IMR-90 (cell line): Measurements from ENCODE around the gene OTULINL. TPM values are rescaled to one million over a fixed set of nuclear protein-coding genes. Genes with fewer than 3 reads are reported as not detected.

Experiments
- ATAC-seq: fragments of 200-7000 bp; cut with Tn5 transposase; 2 replicates; pipeline ENCODE4 v1.9.1; 2020; ENCODE audit warnings: low read depth, mild to moderate bottlenecking, moderate library complexity
- BruUV-seq: library from RNA; stranded (reverse); fragments of 400-500 nt; replicated peaks from 2 replicates; lab custom pipeline; 2021; lab: Mats Ljungman, UMichigan
- CTCF ChIA-PET: fragments of 300-600 bp; formaldehyde crosslinking; extraction: SDS; loops from one replicate; lab custom pipeline; 2021; ENCODE audit warnings: antibody characterized with exemption; lab: Yijun Ruan, JAX
- POLR2A ChIA-PET: fragments of 300-600 bp; sonication (Branson Sonifier 250); formaldehyde crosslinking; loops from one replicate; lab custom pipeline; 2022; ENCODE audit warnings: antibody characterized with exemption; ENCODE audit not compliant: unreplicated experiment; lab: Charles Lee
- DNase-seq: peaks from one replicate; pipeline ENCODE4 v3.0.0; 2013
- H2AFZ ChIP-seq: replicated peaks from 2 replicates; pipeline ENCODE3; 2013; ENCODE audit warnings: low read length, mild to moderate bottlenecking; ENCODE audit not compliant: poor library complexity
- H2AK5ac ChIP-seq: 2 replicates; pipeline ENCODE4 v1.6.1; 2013; ENCODE audit warnings: low read depth, low read length, inconsistent platforms
- H2AK9ac ChIP-seq: replicated peaks from 2 replicates; pipeline ENCODE3; 2013; ENCODE audit warnings: mild to moderate bottlenecking, low read depth, low read length, moderate library complexity; ENCODE audit not compliant: poor library complexity
- H2BK120ac ChIP-seq: 2 replicates; pipeline ENCODE4 v1.6.1; 2013; ENCODE audit warnings: low read depth, low read length, inconsistent platforms
- H2BK15ac ChIP-seq: 3 replicates; pipeline ENCODE4 v1.6.1; 2013; ENCODE audit warnings: low read depth, low read length, inconsistent platforms
- H2BK20ac ChIP-seq: 2 replicates; pipeline ENCODE4 v1.6.1; 2013; ENCODE audit warnings: low read depth, mild to moderate bottlenecking, inconsistent platforms, low read length, moderate library complexity
- H2BK5ac ChIP-seq: 2 replicates; pipeline ENCODE4 v1.6.1; 2013; ENCODE audit warnings: mild to moderate bottlenecking, low read depth, low read length, inconsistent platforms; ENCODE audit not compliant: poor library complexity, severe bottlenecking
- H3K14ac ChIP-seq: replicated peaks from 2 replicates; pipeline ENCODE4 v1.6.1; 2013; ENCODE audit warnings: low read depth, low read length, inconsistent platforms
- H3K18ac ChIP-seq: 2 replicates; pipeline ENCODE4 v1.6.1; 2013; ENCODE audit warnings: low read depth, low read length, control low read depth
- H3K23ac ChIP-seq: 2 replicates; pipeline ENCODE4 v1.6.1; 2013; ENCODE audit warnings: low read depth, low read length, inconsistent platforms
- H3K27ac ChIP-seq: 2 replicates; pipeline ENCODE4 v1.5.1; 2013; ENCODE audit warnings: mild to moderate bottlenecking, control low read depth, low read length; ENCODE audit not compliant: insufficient read depth
- H3K27me3 ChIP-seq: 2 replicates; pipeline ENCODE4 v1.6.1; 2013; ENCODE audit warnings: low read length; ENCODE audit not compliant: control insufficient read depth, insufficient read depth
- H3K36me3 ChIP-seq: 2 replicates; pipeline ENCODE4 v1.6.1; 2013; ENCODE audit warnings: low read length, mixed read lengths; ENCODE audit not compliant: control insufficient read depth, insufficient read depth
- H3K4ac ChIP-seq: 2 replicates; pipeline ENCODE4 v1.6.1; 2013; ENCODE audit warnings: low read depth, low read length, inconsistent platforms
- H3K4me1 ChIP-seq: 2 replicates; pipeline ENCODE4 v1.6.1; 2013; ENCODE audit warnings: low read length, mixed read lengths; ENCODE audit not compliant: control insufficient read depth, insufficient read depth
- H3K4me2 ChIP-seq: 2 replicates; pipeline ENCODE4 v1.6.1; 2013; ENCODE audit warnings: low read depth, mild to moderate bottlenecking, control low read depth, low read length, moderate library complexity
- H3K4me3 ChIP-seq: 2 replicates; pipeline ENCODE4 v1.5.1; 2013; ENCODE audit warnings: low read depth, mild to moderate bottlenecking, control low read depth, low read length, moderate library complexity; ENCODE audit not compliant: insufficient read depth
- H3K56ac ChIP-seq: 2 replicates; pipeline ENCODE4 v1.6.1; 2013; ENCODE audit warnings: low read length, inconsistent platforms; ENCODE audit not compliant: insufficient read depth; ENCODE audit errors: extremely low read depth
- H3K79me1 ChIP-seq, 2 experiments: 2 replicates each; pipeline ENCODE4 v1.6.1; 2013; ENCODE audit warnings: low read length in 2 of 2, inconsistent platforms in 1 of 2, low read depth in 1 of 2
- H3K9ac ChIP-seq: 2 replicates; pipeline ENCODE4 v1.6.1; 2013; ENCODE audit warnings: low read depth, low read length, control low read depth
- H3K9me1 ChIP-seq: 2 replicates; pipeline ENCODE4 v1.6.1; 2013; ENCODE audit warnings: low read length, inconsistent platforms; ENCODE audit not compliant: insufficient read depth
- H3K9me3 ChIP-seq: 2 replicates; pipeline ENCODE4 v1.6.1; 2013; ENCODE audit warnings: low read length; ENCODE audit not compliant: control insufficient read depth, insufficient read depth
- H4K20me1 ChIP-seq: 2 replicates; pipeline ENCODE4 v1.6.1; 2013; ENCODE audit warnings: low read length, inconsistent platforms; ENCODE audit not compliant: insufficient read depth
- H4K5ac ChIP-seq: 2 replicates; pipeline ENCODE4 v1.6.1; 2013; ENCODE audit warnings: mild to moderate bottlenecking, low read depth, low read length, control low read depth
- H4K8ac ChIP-seq, 2 experiments: 2 replicates each; pipeline ENCODE4 v1.6.1; 2013; ENCODE audit warnings: low read depth in 2 of 2, low read length in 2 of 2, control low read depth in 1 of 2, inconsistent platforms in 1 of 2
- H4K91ac ChIP-seq: 2 replicates; pipeline ENCODE4 v1.6.1; 2013; ENCODE audit warnings: low read depth, low read length, inconsistent platforms; ENCODE audit not compliant: insufficient read depth
- CEBPB ChIP-seq: IDR thresholded peaks from 2 replicates; pipeline ENCODE4 v1.6.1; 2012; ENCODE audit warnings: low read depth, low read length, improper control_type of control experiment
- FOS ChIP-seq: fragments of 150-350 bp; IDR thresholded peaks from 2 replicates; pipeline ENCODE4 v1.6.1; 2016; ENCODE audit warnings: low read depth, low read length
- POLR2A ChIP-seq: IDR thresholded peaks from 2 replicates; pipeline ENCODE4 v1.6.1; 2012; ENCODE audit warnings: mild to moderate bottlenecking, low read depth, low read length
- RCOR1 ChIP-seq: IDR thresholded peaks from 2 replicates; pipeline ENCODE4 v1.6.1; 2012; ENCODE audit warnings: mild to moderate bottlenecking, low read length, improper control_type of control experiment; ENCODE audit not compliant: insufficient replicate concordance
- RFX5 ChIP-seq: IDR thresholded peaks from 2 replicates; pipeline ENCODE4 v1.8.0; 2012; ENCODE audit warnings: low read depth, mild to moderate bottlenecking, low read length, moderate library complexity
- SMC3 ChIP-seq: fragments of 150-350 bp; IDR thresholded peaks from 2 replicates; pipeline ENCODE4 v1.6.1; 2016; ENCODE audit warnings: low read depth, mild to moderate bottlenecking, antibody characterized with exemption, low read length, moderate library complexity
- WGBS, 2 experiments: methylation state at CpG; one replicate each; pipeline versions ENCODE4 v1.1.5 to v1.1.7; 2013; ENCODE audit warnings: missing lambda C conversion rate in 2 of 2; ENCODE audit not compliant: insufficient read length in 1 of 2; ENCODE audit errors: extremely low coverage in 2 of 2; 5-methylcytosine and 5-hydroxymethylcytosine counted together
- dilution Hi-C: fragments of 300-500 bp; cut with HindIII; formaldehyde crosslinking; loops from one replicate; pipeline ENCODE4 v1.14.3; 2018; ENCODE audit warnings: low sequenced_read_pairs; ENCODE audit not compliant: unreplicated experiment
- in situ Hi-C: fragments of 300-500 bp; cut with MboI; formaldehyde crosslinking; loops from 3 replicates; pipeline ENCODE4 v1.14.3; 2019; ENCODE audit warnings: low sequenced_read_pairs, inconsistent platforms, mixed read lengths
- intact Hi-C: fragments of 100-400 bp; cut with micrococcal nuclease; formaldehyde crosslinking; loops from 2 replicates; pipeline ENCODE4 v1.10.0; 2022
- polyA plus RNA-seq, 3 experiments: library from polyadenylated mRNA; depleted of rRNA; stranded (reverse); fragments of >200 nt; gene quantifications; 2 replicates each; pipeline ENCODE4 v1.2.3, GENCODE V29; 2012; ENCODE audit warnings: low replicate concordance in 1 of 3
- total RNA-seq: library from RNA; depleted of rRNA; stranded (reverse); fragments of >200 nt; gene quantifications from 2 replicates; pipeline ENCODE4 v1.2.3, GENCODE V29; 2012
- TF ChIP-seq, protein P1 (sequence below): fragments of 150-350 bp; IDR thresholded peaks from 2 replicates; pipeline ENCODE4 v1.6.1; 2016; ENCODE audit warnings: low read depth, mild to moderate bottlenecking, low read length, moderate library complexity, borderline replicate concordance
- TF ChIP-seq, protein P2 (sequence below): fragments of 150-350 bp; IDR thresholded peaks from 2 replicates; pipeline ENCODE4 v1.6.1; 2017; ENCODE audit warnings: mild to moderate bottlenecking, antibody characterized with exemption, low read length, low read depth

OTULINL gene
- total and polyA plus RNA-seq, 2 of the 4 experiments (the other 2 are of a cell fraction) = 0.09 to 0.18 TPM

DNA sequence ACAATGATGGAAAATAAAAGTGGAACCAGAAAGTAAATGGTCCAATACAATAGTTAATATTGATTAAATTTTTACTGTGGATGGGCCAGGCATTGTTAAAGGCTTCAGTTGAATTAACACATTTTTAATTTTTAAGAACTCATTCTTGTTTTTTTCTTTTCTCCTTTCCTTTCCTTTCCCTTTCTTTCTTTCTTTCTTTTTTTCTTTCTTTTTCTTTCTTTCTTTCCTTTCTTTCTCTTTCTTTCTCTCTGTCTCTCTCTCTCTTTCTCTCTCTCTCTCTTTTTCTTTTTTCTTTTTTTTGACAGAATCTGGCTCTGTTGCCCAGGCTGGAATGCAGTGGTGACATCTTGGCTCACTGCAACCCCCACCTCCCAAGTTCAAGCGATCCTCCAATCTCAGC is 13.3 kb upstream of the OTULINL start:
- no peak overlapping the region for H3K56ac ChIP-seq

More for the DNA sequence above, 13.3 kb upstream of the OTULINL start:
- WGBS, 2 experiments = no CpG with 5 or more reads among the region's 1 CpG
- in situ Hi-C loops = no loop called here
- Histone ChIP-seq H3K27ac (no peak overlapping the region), H3K4me1 (no peaks in the 10 kb centered on the region), H4K20me1 (no peaks in the 10 kb centered on the region), H3K4me2 (no peak overlapping the region), H3K79me1 (no peaks in the 10 kb centered on the region), H3K18ac (no peak overlapping the region), H2BK15ac (no peak overlapping the region), H2BK5ac (no peak overlapping the region), H3K23ac (no peak overlapping the region), H2AK5ac (no peak overlapping the region), H2AFZ (no peak overlapping the region), H3K4ac (no peak overlapping the region), H3K9me3 (0 out of 2 replicates have a peak, but pooled peaks cover 1% of the 10 kb centered on the region), H3K27me3 (peaks cover 9% of the 10 kb centered on the region), H3K14ac (no peak overlapping the region), H4K91ac (no peak overlapping the region), H2BK20ac (no peak overlapping the region), H2BK120ac (no peak overlapping the region), H3K9me1 (no peaks in the 10 kb centered on the region), H4K8ac (no peak overlapping the region), H3K9ac (no peak overlapping the region), H4K5ac (no peak overlapping the region), H3K4me3 (no peak overlapping the region), H2AK9ac (no peak overlapping the region), H3K36me3 (no peaks in the 10 kb centered on the region)
- intact Hi-C loops = no loop called here
- ATAC-seq = no peak
- CTCF ChIA-PET = no interaction called here
- TF ChIP-seq, protein P1, sequence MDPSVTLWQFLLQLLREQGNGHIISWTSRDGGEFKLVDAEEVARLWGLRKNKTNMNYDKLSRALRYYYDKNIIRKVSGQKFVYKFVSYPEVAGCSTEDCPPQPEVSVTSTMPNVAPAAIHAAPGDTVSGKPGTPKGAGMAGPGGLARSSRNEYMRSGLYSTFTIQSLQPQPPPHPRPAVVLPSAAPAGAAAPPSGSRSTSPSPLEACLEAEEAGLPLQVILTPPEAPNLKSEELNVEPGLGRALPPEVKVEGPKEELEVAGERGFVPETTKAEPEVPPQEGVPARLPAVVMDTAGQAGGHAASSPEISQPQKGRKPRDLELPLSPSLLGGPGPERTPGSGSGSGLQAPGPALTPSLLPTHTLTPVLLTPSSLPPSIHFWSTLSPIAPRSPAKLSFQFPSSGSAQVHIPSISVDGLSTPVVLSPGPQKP = no peak
- no peak for TF ChIP-seq RCOR1
- TF ChIP-seq FOS = no peak
- TF ChIP-seq SMC3 = no peak
- no peak for TF ChIP-seq POLR2A
- no peak for TF ChIP-seq RFX5
- no peak for TF ChIP-seq CEBPB
- TF ChIP-seq, protein P2, sequence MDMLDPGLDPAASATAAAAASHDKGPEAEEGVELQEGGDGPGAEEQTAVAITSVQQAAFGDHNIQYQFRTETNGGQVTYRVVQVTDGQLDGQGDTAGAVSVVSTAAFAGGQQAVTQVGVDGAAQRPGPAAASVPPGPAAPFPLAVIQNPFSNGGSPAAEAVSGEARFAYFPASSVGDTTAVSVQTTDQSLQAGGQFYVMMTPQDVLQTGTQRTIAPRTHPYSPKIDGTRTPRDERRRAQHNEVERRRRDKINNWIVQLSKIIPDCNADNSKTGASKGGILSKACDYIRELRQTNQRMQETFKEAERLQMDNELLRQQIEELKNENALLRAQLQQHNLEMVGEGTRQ = no peak
- DNase-seq = no peak
- POLR2A ChIA-PET = no interaction called here
- dilution Hi-C loops = no loop called here
- no TSS peak for BruUV-seq
